DMS153 (cell line): ENCODE results near the gene NRIP2.
"Not testable (repeated sequence)": the region's sequence is repeated elsewhere in the genome, so short reads cannot be mapped to it uniquely, and the experiment has no call there.

Source experiments
- DNase-seq: peaks from one replicate; lab custom pipeline; 2025; lab: John Stamatoyannopoulos, UW

NRIP2 gene

DNA sequence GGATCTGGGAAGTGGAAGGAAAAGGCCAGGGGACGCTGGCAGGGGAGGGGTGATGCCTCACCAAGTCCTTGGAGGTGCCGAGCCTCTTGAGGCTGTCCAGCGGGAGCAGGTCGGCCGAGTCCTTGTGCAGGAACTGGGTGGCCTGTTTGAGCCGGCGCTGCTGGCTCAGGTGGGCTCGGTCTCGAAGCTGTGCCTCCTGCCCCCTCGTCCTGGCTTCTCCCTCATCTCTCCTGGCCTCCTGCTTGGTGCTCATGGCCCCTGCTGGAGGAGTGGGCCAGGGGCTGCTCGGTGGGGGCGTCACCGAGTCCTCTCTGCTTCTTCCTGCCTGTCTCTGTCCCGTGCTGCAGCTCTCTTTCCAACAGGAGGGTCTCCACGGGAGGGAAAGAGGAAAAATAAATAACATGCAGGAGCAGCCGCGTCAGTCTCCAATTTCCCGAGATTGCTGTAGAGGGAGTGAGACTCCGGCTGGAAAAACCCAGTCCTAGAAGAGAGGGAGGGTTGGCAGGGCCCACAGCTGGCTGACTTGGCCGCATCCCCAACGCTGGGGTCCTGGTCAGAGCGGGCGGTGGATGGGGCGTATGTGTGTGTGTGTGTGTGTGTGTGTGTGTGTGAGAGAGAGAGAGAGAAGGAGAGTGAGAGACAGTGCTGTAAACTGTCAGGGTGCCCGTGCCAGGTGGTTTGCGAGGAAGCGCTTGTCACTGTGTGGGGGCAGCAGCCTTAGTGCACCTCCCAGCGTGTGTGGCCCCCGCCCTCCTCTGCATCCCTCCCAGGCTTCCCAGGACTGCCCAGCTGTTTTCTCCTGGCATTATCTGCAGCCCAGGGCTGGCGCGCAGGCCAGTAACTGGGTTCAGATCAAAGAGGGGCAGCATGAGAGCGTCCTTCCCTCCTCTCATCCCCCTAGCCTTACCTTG is at the start of gene NRIP2:
Gene NRIP2, minus strand, starts transcription at position 455 of the 911 bp plus-strand sequence. Its CDS starts 52 bp downstream, at position 403.
- no peak for DNase-seq

GRCh38 chr12:2879853-2880252 is 45.0 kb upstream of the NRIP2 start:
- DNase-seq = no peak

GRCh38 chr12:2877953-2878732 is 43.3 kb upstream of the NRIP2 start:
- peak; percentile 88 for DNase-seq

DNA sequence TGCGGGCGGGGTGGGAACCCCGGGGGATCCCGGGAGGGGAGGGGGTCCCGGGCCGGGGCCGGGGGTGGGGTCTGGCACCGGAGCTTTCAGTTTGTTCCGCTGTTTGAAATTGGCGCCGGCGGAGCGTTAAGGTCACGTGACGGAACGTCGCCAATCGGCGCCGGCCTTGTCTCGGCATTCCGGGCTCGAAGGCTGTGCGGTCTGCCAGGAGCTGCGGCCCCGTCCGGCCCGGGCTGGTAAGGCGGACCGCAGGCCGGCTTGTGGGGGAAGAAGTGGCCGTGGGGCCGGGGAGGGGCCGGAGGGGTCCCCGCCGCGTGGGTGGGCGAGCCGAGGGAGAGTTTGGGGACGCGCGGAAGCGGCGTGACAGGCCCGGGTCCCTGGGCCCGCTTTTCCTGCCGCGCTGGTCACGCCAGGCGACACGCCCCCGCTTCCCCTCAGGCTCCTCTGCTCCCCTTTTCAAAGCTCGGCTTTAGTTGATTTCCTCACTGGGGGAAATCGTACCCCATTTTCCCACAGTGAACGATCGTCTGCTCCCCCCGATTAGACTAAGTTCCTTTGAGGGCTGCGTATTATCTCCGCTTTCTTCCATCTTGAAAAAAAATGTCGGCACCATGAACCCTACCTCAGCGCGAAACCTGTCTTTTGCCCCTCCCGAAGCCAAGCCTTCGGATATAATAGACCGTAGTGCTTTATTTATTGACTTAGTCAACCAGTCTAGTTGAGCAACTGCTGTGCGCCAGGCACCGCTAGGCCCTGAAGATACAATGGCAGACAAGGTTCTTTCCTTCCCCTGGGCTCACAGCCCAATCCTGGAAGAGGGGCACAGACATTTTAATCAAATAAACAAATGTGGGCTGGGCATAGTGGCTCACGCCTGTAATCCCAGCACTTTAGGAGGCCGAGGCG is 42.5 kb upstream of the NRIP2 start, which contains the start of the genes FOXM1 and RHNO1:
Gene FOXM1, minus strand, starts transcription at position 128 of the 906 bp plus-strand sequence. CDS start 2,696 bp downstream, outside the sequence.
Gene RHNO1, plus strand, starts transcription at position 177 of the 906 bp plus-strand sequence. CDS start 8,144 bp downstream, outside the sequence.
- DNase-seq = peak; percentile 75

GRCh38 chr12:2876431-2877046 is 41.7 kb upstream of the NRIP2 start:
- DNase-seq = no peak

DNA sequence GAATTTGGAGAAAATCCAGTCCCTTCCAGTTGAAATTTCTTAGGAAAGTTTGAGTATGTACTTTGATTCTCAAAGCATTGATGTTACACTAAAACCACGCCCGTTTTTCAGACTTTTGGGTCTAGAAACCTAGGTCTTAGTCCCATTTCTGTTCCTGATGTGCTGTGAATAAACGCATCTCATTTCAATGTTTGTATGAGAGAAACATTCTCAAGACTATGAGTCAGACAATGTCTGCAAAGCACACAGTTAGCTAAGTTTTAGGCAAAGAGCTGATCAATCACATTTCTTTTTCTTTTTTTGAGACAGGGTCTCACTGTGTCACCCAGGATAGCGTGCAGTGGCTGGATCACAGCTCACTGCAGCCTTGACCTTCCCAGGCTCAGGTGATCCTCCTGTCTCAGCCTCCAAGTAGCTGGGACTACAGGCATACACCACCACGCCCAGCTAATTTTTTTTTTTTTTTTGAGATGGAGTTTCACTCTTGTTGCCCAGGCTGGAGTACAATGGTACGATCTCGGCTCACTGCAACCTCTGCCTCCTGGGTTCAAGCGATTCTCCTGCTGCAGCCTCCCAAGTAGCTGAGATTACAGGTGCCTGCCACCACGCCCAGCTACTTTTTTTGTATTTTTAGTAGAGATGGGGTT is 34.3 kb upstream of the NRIP2 start:
- DNase-seq = not testable (repeated sequence)

- DNase-seq = no peak
Observed at GRCh38 chr12:2864198-2864597, 29.4 kb upstream of the NRIP2 start.

GRCh38 chr12:2863402-2863801 is 28.6 kb upstream of the NRIP2 start:
- not testable (repeated sequence) for DNase-seq

- DNase-seq = no peak
Observed at GRCh38 chr12:2862876-2863275, 28.0 kb upstream of the NRIP2 start.

DNA sequence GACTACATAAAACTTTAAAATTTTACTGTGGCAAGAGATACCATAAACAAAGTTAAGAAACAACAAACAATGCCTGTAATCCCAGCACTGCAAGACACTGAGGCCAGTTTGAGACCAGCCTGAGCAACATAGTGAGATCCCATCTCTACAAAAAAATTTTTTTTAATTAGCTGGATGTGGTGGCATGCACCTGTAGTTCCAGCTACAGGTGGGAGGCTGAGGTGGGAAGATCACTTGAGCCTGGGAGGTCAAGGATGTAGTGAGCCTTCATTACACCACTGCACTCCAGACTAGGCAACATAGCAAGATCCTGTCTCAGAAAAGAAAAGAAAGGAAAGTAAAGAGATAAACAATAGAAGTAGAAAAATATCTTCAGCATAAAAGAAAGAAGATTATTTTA is 25.3 kb upstream of the NRIP2 start:
- no peak for DNase-seq

GRCh38 chr12:2858944-2859421 is 24.1 kb upstream of the NRIP2 start:
- no peak for DNase-seq

DNA sequence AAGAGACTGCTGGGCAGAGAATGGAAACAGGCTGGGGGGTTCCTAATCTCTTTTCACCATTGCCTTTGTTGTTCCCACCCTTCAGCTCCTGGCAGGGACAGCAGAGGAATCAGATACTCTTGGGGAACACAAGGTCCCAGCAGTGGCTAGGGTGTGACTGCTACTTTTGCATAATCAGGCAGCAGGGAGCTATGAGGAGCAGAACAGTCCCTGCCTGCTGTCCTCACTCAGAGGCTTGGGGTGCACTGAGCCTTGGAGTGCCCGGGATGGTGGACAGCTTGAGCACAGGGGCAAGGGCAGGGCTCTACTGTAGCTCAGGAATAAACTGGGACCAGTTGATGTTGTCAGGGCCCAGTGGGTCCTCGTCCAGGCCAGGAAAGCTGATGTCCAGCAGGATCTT is 23.5 kb upstream of the NRIP2 start:
- no peak for DNase-seq

DNA sequence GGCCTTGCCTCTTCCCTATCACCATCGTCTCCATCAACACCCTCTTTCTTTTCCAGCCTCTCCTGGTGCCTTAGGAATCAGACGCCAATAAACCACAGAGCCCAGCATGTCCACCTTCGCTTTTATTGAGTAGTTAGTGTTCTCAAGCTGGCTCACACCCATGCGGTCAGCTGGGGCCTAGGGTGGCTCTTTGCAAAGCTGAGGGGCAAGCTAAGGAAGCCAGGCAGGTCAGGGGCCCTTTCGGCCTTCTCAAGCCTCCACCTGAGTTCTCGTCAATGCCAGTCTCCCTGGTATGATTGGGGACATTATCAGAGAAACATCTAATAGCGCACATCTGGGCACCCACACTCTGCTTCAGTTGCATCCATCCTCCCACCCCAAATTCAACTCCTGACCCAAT is 22.7 kb upstream of the NRIP2 start:
- DNase-seq = no peak

DNA sequence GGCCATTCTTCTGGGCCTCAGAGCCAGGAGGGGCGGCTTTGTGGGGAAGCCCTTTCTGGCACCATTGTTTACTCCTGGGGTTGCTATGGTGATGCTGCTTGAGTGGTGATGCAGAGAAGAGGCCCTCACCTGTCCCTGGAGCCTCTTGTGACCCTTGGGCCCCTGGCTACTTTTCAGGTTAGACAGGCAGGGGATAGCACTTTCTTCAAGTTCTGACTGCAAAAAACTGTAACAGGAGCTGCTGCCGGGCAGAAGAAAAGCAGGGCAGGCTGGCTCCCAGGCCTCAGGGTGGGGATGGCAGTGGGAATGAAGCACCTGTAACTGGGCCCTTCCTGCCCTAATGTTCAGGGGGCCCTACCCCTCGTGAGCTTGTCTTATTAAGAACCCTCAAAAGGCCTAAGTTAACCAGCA is 22.2 kb upstream of the NRIP2 start, which contains the start of gene TEX52:
Gene TEX52, minus strand, starts transcription at position 19 of the 411 bp plus-strand sequence. Its CDS starts 13 bp downstream, at position 6.
- DNase-seq = peak; percentile 13

- DNase-seq = no peak
Observed at GRCh38 chr12:2856051-2856450, 21.2 kb upstream of the NRIP2 start.

DNA sequence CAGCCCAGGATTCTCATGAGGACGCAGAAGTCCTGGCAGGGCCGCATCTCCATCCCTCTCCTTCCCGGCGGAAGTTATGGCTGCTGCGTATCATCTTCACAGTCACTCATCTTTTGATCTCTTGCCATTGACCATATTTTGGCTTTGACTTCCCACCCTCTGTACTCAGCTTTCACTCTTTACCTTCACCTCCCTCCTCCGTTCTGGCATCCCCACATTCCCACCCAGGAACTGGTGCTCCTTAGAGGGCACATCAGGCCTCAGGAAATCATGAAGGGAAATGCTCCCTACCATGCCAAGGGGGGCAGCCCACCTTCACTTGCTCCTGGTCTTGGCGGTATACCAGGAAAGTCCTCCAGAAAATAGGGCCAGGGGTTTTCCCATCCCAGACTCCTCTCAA is 20.7 kb upstream of the NRIP2 start:
- no peak for DNase-seq

- DNase-seq = no peak
Observed at GRCh38 chr12:2854669-2855453, 20.0 kb upstream of the NRIP2 start.

DNA sequence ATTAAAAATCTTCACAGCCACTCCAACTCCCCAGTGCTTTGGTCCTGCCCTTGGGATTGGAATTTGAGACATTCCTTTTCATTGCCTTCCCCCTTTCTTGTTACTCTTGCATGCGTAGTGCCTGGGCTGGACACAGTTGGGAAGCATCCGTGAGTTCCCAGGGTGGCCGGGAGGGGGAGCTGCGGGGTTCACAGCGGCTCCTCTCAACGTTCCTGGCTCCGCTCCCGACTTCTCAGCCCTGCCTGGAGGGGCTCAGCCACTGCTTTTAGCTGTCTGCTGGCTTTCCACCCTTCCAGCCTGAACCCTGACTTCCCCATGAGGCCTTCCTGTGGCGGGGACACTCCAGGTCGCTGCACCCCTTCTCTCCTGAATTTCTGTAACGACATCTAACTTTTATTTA is 18.8 kb upstream of the NRIP2 start:
- no peak for DNase-seq

GRCh38 chr12:2851931-2852330 is 17.1 kb upstream of the NRIP2 start:
- no peak for DNase-seq

DNA sequence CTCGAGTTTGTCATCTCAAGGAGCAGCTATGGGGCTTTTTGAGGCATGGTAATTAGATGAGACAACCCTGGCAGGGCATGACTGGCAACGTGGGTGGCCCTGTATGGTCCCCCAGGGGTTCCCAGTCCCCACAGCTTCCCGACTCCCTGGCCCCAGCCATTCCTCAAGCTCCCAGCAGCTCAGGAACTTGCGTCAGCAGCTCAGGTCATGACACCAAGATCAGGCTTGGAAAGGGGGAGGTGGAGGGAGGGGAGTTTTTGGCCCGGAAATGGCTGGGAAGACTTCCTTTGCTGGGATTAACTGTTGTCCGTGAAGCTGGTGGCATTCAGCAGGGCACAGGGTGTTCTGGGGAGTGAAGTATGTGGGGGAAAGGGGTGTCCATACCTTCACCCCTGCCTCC is 10.4 kb upstream of the NRIP2 start:
- DNase-seq = no peak
